Suppressor macrophage treated with lipopolysaccharide for 1 hour (primary cell): Measurements from ENCODE around the gene HAUS8.
A peak's percentile ranks its signal among the peaks of the same experiment; 100 is the strongest.
"Not testable (repeated sequence)": the region's sequence is repeated elsewhere in the genome, so short reads cannot be mapped to it uniquely, and the experiment has no call there.

Source experiments
- DNase-seq, 3 donors: peaks; one replicate each; pipeline ENCODE4 v3.0.0-alpha.2; 2020 to 2022

HAUS8 gene

GRCh38 chr19:17031741-17032140 is 43.5 kb downstream of the HAUS8 start:
- DNase-seq, result no peak

- DNase-seq, result no peak
These were observed 47.7 kb downstream of the HAUS8 start for GRCh38 chr19:17027535-17027975.

DNA sequence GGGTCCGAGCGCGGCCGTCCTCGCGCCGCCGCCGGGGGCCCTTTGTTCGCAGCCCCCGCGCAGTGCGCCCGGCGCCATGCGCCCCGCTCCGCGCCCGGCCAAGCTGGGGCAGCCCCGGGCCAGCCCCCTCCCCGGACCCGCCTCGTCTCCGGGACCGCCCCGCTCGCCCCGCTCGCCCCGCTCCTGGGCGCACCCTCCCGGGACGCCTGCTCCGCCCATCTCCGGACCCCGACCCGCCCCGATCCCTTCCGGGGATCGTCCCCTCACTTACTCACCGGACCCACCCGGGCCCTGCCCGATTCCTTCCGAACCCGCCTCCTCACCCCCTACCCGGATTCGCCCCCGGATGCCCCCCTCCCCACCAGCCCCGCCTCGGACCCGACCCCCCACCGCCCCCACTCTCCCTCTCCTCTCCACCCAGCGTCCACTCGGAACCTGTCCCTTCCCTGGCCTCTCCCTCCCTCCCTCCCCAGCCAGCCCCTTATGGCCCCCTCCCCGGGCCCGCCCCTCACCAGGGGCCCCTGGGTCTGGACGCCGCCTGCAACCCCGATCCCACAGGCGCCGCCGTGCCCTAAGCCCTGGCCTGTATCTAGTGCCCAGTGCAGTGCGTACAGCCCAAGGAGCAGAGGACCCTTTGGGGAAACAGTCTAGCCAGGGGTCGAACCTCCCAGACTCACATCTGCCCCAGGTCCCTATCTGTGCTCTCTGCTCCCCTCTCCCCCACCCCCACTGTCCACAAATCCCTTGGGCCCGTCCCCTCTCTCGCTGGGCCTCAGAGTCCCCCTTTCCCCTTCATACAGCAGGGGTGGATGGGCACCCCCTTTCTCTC is 48.3 kb downstream of the HAUS8 start, which contains the start of gene CPAMD8:
CPAMD8 (minus strand) TSS at position 105 of the 829 bp plus-strand sequence. CDS start 168 bp downstream, outside the sequence.
- DNase-seq, result peak in 1 of 3 donors; percentile 48

DNA sequence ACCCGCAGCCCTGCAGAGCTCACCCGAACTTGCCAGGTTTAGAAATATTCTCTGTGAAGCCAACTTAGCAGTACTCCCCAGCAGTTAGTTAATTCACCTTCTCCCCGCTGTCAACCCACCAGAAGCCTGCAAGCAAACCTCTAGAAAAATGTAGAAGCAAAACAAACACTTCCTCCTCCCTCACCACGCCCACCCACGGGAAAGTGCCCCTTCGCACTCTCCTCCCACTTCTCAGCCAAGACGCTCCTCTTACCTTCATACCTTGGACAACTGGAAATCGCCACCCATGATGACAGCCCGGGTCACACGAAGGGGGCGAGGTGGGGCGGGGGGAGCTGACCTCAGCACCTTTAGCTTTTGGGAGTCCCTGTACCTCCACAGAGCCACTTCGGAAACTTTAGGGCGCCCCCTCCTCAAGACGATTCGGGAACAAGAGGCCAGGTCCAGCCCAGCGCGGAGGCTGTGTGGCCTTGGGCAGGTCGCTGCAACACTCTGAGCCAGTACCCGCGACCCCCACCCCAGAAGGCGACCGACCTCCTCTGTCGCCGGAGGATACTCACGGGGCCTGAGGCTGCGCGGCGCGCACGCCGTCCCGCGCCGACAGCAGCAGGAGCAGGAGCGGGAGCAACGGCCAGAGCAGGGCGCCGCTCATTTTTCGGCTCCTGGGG is 49.1 kb downstream of the HAUS8 start:
- peak; percentile 47 to 67 (median 62) for DNase-seq

DNA sequence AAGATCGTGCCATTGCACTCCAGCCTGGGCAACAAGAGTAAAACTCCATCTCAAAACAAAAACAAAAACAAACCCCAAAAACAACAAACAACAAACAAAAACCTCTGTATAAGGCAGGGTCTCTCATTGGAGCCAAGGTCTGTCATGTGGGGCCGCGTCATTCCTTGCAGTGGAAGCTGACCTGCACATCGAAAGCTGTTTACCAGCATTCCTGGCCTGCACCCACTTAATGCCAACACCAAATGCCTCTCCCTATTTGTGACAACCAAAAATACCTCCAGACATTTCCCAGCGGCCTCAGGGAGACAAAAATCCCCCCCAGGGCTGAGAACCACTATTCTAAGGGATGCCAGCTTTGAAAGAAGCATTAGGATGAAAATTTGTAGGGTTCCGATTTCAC is 49.9 kb downstream of the HAUS8 start:
- no peak for DNase-seq

GRCh38 chr19:17024941-17025340 is 50.3 kb downstream of the HAUS8 start:
- not testable (repeated sequence) for DNase-seq

GRCh38 chr19:17023805-17024204 is 51.4 kb downstream of the HAUS8 start:
- no peak for DNase-seq

DNA sequence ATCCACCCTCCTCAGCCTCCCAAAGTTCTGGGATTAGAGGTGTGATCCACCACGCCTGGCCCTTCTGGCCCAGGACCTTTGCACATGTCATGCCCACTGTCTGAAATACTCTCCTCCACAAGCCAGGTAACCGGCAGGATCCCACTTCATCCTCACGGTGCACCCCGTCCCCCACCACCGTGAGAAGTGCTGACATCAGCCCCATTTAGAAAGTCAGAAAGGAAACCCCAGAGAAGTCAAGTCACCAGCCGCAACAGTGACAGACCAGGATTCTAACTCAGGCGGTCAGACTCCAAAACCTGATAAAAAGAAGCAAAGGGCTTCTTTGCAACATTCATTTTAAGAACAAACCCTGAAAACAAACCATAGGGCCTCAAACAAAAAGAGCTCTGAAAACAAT is 52.5 kb downstream of the HAUS8 start:
- DNase-seq, result no peak

DNA sequence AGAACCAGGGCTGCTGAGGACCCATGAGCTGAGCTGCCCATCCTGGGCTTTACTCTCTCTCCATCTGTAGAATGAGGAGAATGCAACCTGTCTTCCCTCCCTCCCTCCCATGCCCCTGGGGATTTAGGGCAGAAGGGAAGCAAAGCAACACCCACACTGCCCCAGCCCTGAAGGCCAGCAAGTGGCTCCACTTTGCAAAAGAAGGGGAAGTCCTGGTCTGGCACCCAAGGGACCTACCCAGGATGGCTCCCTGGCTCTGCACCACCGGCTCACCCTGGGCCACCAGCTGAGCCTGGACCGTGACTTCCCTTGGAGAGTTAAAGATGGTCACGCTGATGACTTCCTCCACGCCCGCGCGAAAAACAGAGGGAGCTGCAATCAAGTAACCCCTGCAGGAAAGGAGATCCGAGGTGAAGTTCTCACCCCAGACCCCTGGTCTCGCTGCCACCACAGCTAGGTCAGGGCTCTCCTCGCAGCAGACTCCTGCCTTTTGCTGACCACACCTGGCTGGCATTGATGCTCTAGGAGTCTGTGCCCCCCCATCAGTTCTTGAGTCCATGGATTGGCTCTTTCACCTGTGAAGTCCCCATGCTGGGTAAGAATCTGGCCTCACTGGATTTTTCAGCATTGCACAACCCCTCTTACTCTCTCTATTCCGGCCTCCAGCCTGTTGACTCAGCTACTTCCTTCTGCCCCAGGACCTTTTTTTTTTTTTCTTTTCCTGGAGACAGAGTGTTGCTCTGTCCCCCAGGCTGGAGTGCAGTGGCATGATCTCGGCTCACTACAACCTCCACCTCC is 53.3 kb downstream of the HAUS8 start:
- peak; percentile 90 to 95 (median 94) for DNase-seq

- DNase-seq, result no peak
These were observed 53.9 kb downstream of the HAUS8 start for GRCh38 chr19:17021328-17021727.

- DNase-seq, result peak in 2 of 3 donors; percentile 31 to 45
These were observed 54.4 kb downstream of the HAUS8 start for GRCh38 chr19:17020823-17021222.

DNA sequence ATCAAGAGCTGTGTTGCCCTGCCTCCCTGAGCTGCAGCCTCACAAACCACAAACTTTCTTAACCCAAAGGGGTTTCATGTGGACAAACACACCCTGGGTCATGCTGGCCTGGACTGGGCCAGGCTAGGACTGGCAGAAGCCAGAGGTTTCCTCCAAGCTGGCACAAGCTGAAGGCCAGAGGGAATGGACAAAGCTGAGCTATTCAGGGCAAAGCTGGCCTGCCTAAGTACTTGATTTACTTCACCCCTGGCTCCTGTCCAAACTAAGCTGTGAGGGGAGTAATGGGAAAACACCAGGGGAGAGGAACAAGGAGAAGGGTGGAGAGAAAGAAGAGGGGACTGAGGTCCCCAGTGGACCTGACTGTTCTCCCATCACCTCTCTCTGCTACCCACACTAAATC is 54.9 kb downstream of the HAUS8 start:
- peak in 2 of 3 donors; percentile 34 to 44 for DNase-seq

DNA sequence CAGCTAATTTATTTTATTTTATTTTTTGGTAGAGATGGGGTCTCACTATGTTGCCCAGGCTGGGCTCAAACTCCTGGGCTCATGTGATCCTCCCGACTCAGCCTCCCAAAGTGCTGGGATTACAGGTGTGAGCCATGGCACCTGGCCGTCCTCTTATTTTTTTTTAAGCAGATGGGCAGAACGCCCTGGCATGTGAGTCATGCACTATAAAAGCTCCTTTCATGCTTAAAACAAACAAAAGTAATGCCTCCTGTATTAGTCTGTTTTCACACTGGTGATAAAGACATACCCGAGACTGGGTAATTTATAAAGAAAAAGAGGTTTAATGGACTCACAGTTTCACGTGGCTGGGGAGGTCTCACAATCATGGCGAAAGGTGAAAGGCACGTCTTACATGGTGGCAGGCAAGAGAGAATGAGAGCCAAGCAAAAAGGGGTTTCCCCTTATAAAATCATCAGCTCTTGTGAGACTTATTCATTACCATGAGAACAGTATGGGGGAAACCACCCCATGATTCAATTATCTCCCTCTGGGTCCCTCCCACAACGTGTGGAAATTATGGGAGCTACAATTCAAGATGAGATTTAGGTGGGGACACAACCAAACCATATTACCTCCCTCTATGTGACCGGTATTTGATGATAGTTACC is 60.9 kb downstream of the HAUS8 start:
- peak; percentile 69 to 84 (median 72) for DNase-seq

DNA sequence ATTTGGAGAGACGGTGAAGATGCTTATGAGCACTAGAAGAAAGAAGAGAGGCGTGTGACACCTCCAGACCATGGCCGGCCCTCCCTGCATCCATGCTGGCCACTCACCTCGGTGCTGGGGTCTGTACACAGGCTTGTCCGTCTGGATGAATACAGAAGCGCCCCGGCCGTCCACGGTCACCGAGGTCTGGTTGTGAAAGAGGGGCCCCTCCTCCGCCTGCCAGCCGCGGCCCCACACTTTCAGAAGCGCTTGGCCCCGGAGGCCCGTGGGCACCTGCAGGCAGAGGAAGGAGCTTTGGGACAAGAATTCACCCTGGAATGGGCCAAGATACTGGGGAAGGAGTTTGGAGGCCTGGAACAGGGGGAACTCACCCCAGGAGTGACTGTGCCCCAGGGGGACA is 63.8 kb downstream of the HAUS8 start:
- no peak for DNase-seq

- no peak for DNase-seq
These were observed 68.7 kb downstream of the HAUS8 start for GRCh38 chr19:17006579-17006978.

DNA sequence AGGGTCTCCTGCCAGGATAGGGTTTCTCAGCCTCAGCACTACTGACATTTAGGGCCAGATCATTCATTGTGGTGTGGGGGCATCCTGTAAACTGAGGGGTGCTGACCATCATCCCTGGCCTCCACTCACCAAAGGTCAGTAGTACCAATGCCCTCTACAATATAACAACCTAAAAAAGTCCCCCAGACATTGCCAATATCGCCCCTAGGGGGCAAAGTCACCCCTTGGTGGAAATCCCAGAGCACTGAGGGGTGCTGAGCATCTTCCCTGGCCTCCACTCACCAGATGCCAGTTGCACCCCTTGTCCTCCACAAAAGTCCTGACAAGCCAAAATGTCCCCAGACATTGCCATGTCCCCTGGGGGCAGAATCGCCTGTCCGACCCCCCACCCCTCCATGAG is 70.3 kb downstream of the HAUS8 start:
- peak in 1 of 3 donors; percentile 31 for DNase-seq

DNA sequence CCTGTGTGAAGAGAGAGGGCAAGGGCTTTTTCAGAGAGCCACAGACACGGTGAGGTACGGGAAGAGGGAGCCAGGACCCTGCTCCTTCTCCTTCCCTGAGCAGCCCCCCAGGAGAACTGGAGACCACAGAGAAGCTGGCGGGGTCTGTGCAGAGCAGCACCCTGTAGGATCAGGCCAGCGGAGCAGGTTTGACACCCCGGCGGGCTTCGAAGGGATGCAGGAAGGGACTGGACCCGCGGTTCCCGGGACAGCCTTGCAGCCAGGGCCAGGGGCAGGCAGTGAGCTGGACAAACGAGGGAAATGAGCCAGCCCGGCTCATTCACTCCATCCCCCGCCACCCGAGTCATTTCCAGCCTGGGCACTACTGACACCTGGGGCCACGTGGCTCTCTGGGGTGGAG is 70.9 kb downstream of the HAUS8 start:
- no peak for DNase-seq

GRCh38 chr19:17002455-17002854 is 72.8 kb downstream of the HAUS8 start:
- DNase-seq, result no peak

DNA sequence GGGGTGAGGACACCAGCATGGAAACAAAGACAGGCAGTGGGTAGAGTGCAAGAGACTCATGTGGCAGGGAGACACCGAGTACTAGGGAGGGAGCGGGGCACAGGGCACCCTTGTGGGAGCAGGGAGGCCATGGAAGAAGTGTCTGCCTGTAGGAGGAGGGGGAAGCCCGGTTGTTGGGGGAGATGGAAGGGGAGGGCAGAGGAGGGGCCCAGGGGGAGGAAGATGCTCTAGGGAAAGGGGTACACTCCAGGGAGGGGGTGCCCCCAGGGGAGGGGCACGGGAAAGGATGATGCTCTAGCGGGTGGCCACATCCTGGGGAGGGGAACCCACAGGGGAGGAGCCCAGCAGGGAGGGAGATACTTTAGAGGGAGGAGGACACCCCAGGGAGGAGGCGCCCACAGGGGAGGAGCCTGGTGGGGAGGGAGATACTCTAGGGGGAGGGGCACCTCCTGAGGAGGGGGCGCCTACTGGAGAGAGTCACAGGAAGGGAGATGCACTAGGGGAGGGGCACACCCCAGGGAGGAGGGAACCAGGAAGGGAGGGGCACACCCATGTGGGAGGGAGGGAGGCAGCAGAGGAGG is 73.6 kb downstream of the HAUS8 start:
- DNase-seq, result peak in 1 of 3 donors; percentile 6
